HG03060 (cell line): ENCODE data around the gene LSM14A.
"Not testable (repeated sequence)": the region's sequence is repeated elsewhere in the genome, so short reads cannot be mapped to it uniquely, and the experiment has no call there.

Source experiments
- ATAC-seq: cut with Tn5 transposase; IDR thresholded peaks from one replicate; pipeline ENCODE4 v1.9.1; 2021; ENCODE audit warnings: low read depth, moderate number of reproducible peaks; ENCODE audit not compliant: unreplicated experiment

Gene LSM14A

DNA sequence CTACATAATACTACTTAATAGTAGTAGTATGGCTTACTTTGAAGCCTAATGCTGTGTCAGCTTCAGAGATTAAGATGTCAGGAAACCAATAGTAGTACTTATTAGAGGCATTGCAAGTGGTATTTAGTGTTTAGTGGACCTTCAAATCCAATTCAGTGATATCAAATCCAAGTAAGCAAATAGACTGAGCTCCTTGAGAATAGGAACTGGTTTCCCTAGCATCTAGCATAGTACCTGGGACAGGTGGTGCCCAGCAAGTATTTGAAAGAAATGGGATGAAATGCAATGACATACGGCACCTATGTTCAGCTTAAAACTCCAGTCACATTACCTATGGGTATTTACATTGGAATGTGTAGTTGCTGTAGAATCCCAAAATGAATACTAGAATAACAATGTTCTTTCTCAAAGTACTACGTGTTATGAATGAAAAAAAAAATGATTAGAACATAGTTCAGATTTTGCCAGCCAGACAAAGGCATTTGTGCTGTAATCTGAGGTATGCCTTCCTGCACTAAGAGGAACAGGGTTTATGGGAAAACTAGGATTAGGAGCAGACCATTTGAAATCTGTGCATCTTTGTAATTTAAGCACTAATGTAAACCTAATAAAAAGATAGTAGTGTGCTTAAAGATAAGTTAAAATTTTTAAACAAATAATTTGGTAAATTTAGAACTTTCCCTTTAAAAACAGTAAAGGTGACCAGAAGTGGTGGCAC, 17.1 kb downstream of the LSM14A start:
- no peak for ATAC-seq

DNA sequence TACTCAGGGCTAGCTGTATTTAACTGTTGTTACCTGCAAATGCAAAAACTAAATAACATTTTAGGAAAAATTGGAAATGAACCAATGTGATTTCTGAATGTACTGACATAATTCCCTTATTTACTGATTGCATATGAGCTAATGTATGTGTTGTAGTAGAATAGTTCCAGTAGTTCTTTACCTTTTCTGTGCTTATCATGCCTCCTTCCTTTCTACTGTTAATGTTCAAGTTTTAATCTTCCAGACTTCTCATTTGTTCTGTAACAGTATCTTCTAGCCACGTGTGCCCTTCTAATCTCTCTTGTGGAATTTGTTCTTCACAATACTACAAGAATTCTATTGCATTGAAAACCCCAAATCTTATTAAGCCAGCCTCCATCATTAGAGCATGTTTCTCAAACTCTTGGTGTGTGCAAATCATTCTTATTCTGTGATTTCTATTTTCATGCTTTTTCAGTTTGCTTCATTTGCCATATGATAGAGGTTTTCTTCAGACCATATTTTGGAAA, 17.7 kb downstream of the LSM14A start:
- no peak for ATAC-seq

DNA sequence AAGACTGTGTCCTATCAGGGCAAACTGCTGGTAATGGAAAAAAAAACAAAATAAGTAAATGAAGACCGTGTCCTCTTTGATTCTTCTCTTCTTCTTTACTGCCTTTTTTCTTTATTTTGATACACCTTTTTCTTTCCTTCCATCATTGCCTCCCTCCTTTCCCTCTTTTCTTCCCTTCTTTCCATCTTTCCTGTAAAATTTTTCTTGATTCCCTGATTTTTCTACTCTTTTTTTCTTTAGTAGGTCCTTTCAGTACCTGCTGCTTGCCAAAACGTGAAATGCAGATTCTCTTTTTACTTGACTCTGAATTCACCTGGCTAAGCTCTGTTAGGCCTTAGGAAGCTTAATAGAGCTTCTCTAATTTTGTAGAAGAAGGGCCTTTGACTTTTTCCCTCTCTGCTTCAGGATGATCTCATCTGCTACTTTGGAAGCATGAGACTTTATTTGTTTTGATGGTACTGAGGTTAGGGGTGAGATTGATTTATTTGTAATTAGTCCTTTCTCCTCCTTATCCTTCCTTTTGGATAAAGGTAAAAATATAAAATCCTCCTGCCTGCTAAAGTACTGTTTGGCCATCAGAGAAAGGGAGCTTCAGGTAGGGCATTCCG, 19.2 kb downstream of the LSM14A start:
- ATAC-seq: no peak

DNA sequence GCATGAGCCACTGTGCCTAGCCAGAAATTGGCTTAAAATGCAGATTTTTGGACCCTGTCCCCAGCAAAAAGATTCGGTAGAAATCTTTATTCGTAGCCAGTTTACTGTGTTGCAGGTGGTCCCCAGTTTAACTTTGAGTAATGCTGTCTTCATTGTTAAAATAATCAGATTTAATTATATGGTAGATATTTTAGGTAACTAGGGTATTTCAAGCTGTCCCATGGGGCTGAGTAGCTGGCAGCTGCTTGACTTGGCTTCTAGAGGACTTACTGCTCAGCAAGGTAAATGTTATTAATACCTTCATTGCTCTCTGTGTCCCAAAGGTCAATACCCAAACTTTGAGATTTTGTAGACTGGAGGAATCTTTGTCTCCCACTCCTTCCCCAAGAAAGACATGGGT, 21.1 kb downstream of the LSM14A start:
- no peak for ATAC-seq

DNA sequence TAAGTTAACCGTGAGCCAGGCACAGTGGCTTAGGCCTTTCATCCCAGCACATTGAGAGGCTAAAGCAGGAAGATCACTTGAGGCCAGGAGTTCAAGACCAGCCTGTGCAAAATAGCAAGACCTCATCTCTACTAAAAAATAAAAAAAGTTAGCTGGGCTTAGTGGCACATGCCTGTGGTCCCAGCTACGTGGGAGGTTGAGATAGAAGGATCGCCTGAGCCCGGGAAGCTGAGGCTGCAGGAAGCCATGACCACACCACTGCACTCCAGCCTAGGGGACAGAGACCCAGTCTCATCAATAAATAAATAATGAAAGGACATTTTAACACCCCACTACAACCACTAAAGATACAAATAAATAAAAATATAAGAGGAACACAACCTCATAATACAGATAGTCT, 21.6 kb downstream of the LSM14A start:
- ATAC-seq: no peak

DNA sequence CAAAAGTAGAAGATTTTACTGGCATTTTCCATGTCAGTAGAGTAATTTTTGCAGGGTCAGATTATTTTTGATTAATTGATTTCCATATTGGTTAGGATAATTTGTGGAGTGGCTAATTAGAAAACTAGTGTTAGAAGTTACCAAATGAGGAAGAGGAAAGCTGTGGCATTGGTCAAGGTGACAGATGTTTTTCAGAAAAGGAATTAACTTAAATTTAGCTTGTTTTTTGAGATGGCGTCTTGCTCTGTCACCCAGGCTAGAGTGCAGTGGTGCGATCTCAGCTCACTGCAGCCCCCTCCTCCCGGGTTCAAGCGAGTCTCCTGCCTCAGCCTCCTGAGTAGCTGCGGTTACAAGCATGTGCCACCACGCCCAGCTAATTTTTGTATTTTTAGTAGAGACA, 28.8 kb downstream of the LSM14A start:
- ATAC-seq: no peak

DNA sequence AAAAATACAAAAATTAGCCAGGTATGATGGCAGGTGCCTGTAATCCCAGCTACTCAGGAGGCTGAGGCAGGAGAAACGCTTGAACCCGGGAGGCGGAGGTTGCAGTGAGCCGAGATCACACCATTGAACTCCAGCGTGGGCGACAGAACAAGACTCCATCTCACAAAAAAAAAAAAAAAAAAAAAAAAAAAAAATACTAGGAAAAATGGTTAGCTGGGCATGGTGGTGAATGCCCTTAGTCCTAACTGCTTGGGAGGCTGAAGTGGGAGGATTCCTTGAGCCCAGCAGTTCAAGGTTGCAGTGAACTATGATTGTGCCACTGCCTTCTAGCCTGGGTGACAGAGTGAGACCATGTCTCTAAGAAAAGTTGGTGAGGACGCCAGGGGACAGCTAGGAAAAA, 33.0 kb downstream of the LSM14A start:
- not testable (repeated sequence) for ATAC-seq

DNA sequence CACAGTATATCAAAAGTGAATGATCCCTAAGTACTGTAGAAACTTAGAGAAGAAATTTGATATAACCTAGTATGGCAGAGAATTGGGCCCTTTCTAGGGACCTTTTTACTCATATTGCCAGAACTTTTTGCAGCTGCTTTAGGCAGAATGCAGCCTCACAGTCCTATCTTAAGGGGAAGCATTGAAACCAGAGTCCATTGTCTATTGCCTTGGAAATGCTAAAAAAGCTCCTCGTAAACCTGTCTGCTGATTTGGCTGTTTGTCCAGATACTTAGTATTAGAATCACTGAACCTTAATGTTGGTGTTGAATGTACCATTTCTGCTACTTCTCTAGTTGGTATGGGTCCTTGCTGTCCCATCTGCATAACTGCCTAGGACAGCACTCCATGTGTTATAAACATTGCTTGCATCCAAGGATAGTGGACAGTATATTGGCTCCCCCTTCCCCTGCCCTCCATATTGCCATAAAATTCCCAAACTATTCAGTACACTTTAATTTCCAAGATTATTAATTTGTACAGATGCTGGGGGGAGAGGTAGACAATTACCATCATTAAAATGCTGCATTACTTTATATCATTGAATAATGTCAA, 36.1 kb downstream of the LSM14A start:
- no peak for ATAC-seq

DNA sequence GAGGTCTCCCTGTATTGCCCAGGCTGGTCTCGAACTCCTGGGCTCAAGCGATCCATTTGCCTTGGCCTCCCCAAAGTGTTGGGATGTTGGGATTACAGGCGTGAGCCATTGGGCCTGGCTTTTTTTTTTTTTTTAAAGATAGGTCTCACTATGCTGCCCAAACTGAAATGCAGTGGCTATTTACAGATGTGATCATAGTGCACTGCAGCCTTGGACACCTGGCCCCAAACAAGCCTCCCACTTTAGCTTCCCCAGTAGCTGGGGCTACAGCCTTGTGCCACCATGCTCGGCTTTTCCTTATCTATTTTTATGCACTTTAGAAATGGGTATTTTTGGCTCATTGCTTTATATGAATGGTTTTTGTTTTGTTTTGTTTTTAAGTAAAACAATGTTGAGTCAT, 37.4 kb downstream of the LSM14A start:
- ATAC-seq: no peak

DNA sequence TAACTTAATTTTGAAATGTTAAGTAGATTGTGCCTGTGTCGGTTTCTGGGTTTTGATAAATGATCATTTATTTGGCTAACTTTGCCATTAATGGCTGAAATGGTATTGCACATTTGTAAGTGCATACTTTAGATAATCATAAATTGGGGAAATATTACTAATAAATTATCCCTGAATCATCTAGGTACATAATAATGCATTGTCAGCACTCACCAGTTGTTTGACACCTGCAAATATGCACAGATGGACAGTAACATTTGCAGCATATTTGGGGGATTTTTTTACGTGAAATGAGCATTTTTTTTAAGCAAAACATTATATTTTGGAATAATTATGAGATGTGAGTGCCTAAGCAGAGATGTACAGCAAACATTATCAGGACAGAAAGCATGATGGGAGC, 41.0 kb downstream of the LSM14A start:
- ATAC-seq: no peak

DNA sequence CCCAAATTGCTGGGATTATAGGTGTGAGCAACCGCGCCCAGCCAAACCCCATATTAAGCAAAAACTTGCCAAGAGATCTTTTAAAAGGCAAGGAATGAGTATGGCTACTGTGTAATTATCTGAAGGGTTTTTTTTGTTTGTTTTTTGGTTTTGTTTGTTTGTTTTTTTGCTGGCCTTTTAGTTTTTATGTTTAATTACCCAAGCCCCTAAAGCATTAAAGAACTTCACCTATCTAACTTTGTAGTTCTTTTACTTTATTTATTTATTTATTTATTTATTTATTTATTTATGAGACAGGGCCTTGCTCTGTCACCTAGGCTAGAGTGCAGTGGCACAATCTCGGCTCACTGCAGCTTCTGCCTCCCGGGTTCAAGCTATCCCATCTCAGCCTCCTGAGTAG, 41.7 kb downstream of the LSM14A start:
- no peak for ATAC-seq

DNA sequence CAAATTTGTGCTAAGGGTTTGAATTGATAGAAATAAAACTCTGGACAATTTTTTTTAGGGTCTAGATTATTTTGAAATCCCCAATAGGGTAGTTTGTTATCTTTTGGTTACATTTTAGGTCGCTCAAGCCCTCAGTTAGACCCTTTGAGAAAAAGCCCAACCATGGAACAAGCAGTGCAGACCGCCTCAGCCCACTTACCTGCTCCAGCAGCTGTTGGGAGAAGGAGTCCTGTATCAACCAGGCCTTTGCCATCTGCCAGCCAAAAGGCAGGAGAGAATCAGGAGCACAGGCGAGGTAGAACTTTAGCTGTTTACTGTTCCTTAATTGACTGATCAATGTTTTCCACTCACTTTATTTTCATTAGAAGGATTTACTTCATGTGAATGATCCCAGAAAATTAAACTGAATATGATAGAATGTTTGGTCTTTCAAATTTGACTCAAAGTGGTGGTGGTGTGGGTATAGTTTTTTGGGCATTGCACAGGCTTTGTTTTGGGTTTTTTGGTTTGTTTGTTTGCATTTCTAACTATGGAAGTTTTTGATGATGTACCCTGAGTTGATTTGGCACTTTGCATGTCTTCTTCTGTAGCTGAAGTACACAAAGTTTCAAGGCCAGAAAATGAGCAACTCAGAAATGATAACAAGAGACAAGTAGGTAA, 42.8 kb downstream of the LSM14A start:
- no peak for ATAC-seq

DNA sequence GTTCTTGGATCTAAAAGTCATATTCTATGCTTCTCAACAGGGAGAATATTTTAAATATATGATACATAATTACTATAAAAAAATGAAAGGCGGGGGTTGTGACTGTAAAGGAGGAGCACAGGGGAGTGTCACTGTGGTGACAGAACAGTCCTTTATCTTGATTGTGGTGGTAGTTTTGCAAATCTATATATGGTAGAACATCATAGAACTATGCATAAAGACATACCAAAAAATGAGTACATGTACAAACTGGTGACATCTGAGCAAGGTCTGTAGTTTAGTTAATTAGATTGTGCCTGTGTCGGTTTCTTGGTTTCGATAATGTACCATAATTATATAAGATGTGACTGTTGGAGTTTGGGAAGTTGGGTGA, 43.3 kb downstream of the LSM14A start:
- ATAC-seq: no peak

DNA sequence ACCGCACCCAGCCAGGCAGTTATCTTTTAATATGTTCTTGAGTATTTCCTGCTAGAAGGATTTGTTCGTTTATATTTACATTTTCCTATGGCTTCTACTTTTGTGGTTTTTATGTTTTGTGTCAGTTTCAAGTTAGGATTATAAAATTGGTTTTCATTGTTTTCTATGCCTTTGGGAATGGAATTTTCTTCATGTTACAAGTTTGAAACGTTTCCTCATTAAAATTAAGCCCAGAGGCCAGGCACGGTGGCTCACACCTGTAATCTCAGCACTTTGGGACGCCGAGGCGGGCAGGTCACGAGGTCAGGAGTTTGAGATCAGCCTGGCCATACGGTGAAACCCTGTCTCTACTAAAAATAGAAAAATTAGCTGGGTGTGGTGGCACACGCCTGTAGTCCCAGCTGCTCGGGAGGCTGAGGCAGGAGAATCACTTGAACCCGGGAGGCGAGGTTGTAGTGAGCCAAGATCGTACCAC, 44.5 kb downstream of the LSM14A start:
- not testable (repeated sequence) for ATAC-seq

DNA sequence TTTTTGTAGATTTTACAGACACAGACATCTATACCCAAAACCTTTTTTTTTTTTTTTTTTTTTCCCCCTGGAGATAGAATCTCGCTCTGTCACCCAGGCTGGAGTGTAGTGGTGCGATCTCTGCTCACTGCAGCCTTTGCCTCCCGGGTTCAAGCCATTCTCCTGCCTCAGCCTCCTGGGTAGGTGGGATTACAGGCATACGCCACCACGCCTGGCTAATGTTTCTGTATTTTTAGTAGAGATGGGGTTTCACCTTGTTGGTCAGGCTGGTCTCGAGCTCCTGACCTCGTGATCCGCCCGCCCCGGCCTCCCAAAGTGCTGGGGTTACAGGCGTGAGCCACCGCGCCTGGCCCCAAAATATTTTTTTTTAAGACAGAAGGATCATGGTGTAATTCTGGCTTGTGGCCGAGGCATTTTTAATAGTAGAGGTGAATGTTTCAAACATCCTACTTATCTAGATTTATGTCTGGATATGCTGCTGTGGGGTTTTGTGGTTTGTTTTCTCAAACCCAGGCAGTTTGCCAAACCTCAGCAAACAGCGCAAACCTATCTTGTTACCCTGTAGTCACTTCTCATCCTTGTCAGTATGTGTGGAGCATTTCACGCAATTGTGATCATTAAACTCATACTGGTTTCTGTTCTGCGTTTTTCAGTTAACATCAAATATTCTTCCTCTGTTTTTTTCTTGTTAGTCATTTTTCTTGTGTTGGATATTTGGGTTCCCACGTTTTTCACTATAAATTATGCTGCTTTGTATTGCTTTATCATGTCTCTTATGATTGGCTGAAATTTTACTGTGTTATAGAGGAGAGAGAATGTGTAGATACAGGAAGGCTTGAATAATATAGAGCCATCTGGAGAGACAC, 45.9 kb downstream of the LSM14A start:
- ATAC-seq: peak; percentile 71

DNA sequence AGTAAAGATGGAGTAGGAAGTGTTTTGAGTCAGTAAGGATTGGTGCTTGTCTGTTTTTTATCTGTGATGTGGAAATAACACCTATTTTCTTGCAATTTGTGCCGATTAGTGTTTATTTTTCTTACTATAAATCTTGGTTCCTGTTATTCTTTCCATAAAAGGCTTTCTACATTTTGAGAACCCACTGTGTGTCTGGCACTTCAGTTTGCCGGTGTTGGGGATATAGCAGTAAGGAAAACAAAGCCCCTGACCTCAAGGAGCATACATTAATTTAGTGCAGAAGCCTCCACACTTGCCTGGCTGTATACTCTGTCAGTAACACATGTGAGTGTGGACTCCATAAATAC, 46.5 kb downstream of the LSM14A start:
- no peak for ATAC-seq

DNA sequence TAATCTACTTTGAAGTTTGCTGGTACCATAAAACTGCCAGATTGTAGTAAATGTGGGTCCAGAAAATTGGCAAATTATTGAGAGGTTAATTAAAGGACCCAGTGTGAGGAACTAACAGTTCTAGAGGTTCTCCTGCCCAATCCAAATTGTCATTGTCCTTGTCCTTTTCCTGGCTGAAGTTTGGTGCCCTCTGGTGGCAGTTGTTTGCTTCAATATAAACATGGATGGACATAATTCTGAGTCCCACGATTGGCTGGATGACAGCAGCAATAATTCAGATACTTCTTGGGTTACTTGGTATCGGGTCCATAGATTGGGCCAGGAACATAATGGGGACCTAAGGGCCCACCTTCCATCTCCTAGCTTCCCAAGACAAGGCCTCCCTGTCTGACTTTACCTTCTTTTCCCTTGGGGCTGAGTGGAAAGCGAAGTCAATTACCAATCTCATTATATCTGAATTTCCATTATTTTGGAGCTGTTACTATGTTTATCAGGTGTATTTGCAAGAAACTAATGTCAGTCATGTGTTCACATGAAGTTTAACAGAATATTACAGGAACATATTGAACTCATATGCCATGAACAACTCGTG, 48.3 kb downstream of the LSM14A start:
- ATAC-seq: no peak

DNA sequence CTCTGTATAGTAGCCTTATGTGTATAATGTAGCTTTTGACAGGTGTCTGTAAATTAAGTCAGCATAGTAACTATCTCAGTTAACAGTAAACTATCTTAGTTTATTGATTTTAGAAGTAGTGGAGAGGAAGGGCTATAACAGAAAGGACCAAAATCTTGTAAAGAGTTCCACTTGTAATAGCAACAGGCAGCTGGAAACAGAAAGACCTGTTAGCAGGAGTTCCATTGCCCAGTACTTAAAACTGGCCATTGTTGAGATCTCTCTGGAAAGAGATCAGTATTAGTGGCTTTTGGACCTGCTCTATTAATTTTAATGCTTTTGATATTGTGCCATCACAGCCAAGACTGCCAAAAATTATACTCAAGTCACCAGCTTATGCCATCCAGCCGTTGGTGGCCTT, 50.1 kb downstream of the LSM14A start:
- ATAC-seq: no peak

DNA sequence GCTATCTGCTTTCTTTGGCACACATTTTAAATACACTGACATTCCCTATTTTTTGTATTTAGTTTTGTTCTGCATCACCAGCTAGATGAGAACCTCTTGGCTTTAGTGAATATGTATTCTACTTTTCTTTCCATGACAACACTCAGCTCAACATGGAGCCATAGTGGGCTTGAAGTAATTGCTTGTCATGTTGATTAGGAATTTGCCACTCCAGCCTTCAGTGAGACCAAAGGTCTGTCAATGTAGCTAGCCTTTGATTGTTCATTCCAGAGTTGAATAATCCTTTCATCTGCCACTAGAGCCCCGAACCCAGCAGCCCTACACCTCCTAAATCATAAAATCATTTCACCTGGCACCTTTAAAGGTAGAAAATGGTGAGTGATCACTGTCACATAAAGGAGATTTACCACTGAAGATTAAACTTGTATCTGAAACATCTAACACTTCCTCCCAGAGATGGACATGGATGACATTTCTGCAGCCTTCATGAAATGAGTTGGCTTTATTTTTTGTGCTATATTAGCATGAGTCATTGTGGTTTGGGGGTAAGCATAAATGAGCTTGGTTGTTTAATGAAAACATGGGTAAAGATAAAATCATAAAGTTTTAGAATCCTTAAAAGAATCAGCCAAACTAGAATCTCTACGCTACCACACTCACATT, 52.8 kb downstream of the LSM14A start:
- no peak for ATAC-seq

DNA sequence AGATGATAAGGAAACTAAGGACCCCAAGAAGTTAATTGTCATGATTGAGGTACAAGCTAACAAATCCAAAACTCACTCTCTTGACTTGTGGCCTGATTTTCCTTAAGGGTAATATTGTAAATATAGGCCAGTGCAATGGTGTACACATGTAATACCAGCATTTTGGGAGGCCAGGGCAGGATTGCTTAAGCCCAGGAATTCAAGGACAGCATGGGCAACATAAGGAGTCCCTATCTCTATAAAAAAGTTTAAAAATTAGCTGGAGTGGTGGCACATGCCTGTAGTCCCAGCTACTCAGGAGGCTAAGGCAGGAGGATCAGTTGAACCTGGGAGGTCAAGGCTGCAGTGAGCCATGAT, 53.3 kb downstream of the LSM14A start:
- ATAC-seq: no peak
